ENCODE data around the gene AVEN. TPM values are rescaled to one million over a fixed set of nuclear protein-coding genes. Genes with fewer than 3 reads are reported as not detected.
"Not testable (repeated sequence)": the region's sequence is repeated elsewhere in the genome, so short reads cannot be mapped to it uniquely, and the experiment has no call there.

Gene AVEN
- total and polyA plus RNA-seq, 2 experiments from 2014 or later = 7.7 to 10.3 TPM

- TF ChIP-seq REST (IDR thresholded peaks at IDR 0.05; ENCODE audit: unreplicated experiment) = no peak
- no peak for TF ChIP-seq ETS1 (IDR thresholded peaks at IDR 0.05)
- no peak for TF ChIP-seq POLR2AphosphoS5 (IDR thresholded peaks at IDR 0.05; ENCODE audit: low read depth)
Observed at GRCh38 chr15:33822479-33822878, 216.5 kb downstream of the AVEN start (continued).

GRCh38 chr15:33819499-33819898 is 219.5 kb downstream of the AVEN start:
- H3K36me3 Mint-ChIP-seq (ENCODE audit: low read depth); H3K4me1 Mint-ChIP-seq; H3K9me2 ChIP-seq (ENCODE audit: insufficient read depth); H3K27me3 Mint-ChIP-seq (ENCODE audit: insufficient read depth, low read depth, poor library complexity); H3K4me3 Mint-ChIP-seq; H3F3A ChIP-seq (replicated peaks; ENCODE audit: low read depth); H3K36me3 ChIP-seq (ENCODE audit: insufficient read depth); H3K79me2 ChIP-seq (replicated peaks; ENCODE audit: insufficient read depth); H3K27ac Mint-ChIP-seq; H3K27me3 ChIP-seq (ENCODE audit: insufficient read depth); H3K4me2 ChIP-seq; H4K20me1 ChIP-seq (replicated peaks; ENCODE audit: insufficient read depth); ATAC-seq; H2AFZ ChIP-seq; H3K4me1 ChIP-seq (ENCODE audit: insufficient read depth); H3K4me3 ChIP-seq; DNase-seq (ENCODE audit: low spot score); H3K27ac ChIP-seq (ENCODE audit: low read depth); H3K9me3 Mint-ChIP-seq: not testable (repeated sequence)

Other genes starting within 250 kb of the AVEN start
- gene CHRM5, start 70.7 kb downstream of the AVEN start, total RNA-seq (2014; rRNA removed; shearing (Covaris generic)) = not detected in 2 replicates
- gene CHRM5, start 70.7 kb downstream of the AVEN start, polyA plus RNA-seq (2016; fragmentation: Nextera tagmentation; extraction: Ambion mirVana) = not detected in 2 replicates
- gene EMC7, start 62.7 kb upstream of the AVEN start, total RNA-seq (2014; rRNA removed; shearing (Covaris generic)) = 18.3 and 26.2 TPM in 2 replicates
- gene EMC7, start 62.7 kb upstream of the AVEN start, polyA plus RNA-seq (2016; fragmentation: Nextera tagmentation; extraction: Ambion mirVana) = 50.0 and 55.1 TPM in 2 replicates
- gene PGBD4, start 62.9 kb upstream of the AVEN start, total RNA-seq (2014; rRNA removed; shearing (Covaris generic)) = 0.39 and 0.66 TPM in 2 replicates
- gene PGBD4, start 62.9 kb upstream of the AVEN start, polyA plus RNA-seq (2016; fragmentation: Nextera tagmentation; extraction: Ambion mirVana) = 0.50 and 0.61 TPM in 2 replicates
- 60.2 and 68.2 TPM in 2 replicates for gene KATNBL1, start 170.9 kb upstream of the AVEN start, total RNA-seq (2014; rRNA removed; shearing (Covaris generic))
- gene KATNBL1, start 170.9 kb upstream of the AVEN start, polyA plus RNA-seq (2016; fragmentation: Nextera tagmentation; extraction: Ambion mirVana) = 81.4 and 96.1 TPM in 2 replicates
- 118 and 151 TPM in 2 replicates for gene EMC4, start 185.8 kb upstream of the AVEN start, total RNA-seq (2014; rRNA removed; shearing (Covaris generic))
- 194 and 211 TPM in 2 replicates for gene EMC4, start 185.8 kb upstream of the AVEN start, polyA plus RNA-seq (2016; fragmentation: Nextera tagmentation; extraction: Ambion mirVana)

Data from GM23338 (cell line).